Endothelial cell of umbilical vein (primary cell): ENCODE data around the gene OMD. TPM values are rescaled to one million over a fixed set of nuclear protein-coding genes. Genes with fewer than 3 reads are reported as not detected.

Source experiments
- BruUV-seq: library from RNA; stranded (reverse); fragments of 400-500 nt; replicated peaks from 2 replicates; lab custom pipeline; 2021; lab: Mats Ljungman, UMichigan
- CTCF ChIA-PET: fragments of 300-600, 350-600 bp; sonication (Branson Sonifier 250); formaldehyde crosslinking; loops from one replicate; lab custom pipeline; 2021; ENCODE audit warnings: antibody characterized with exemption, inconsistent platforms; lab: Charles Lee
- POLR2A ChIA-PET: fragments of 300-600, 350-600 bp; sonication (Branson Sonifier 250); formaldehyde crosslinking; loops from one replicate; lab custom pipeline; 2021; ENCODE audit warnings: antibody characterized with exemption, inconsistent platforms; lab: Charles Lee
- DNase-seq: peaks from one replicate; pipeline ENCODE4 v3.0.0-alpha.2; 2011; ENCODE audit warnings: low read depth, low spot score
- FAIRE-seq: peaks from 2 replicates; lab custom pipeline; 2011; peaks lifted over from hg19 to GRCh38; lab: Jason Lieb, UNC
- H2AFZ ChIP-seq: 2 replicates; pipeline ENCODE4 v1.6.0; 2012; ENCODE audit warnings: low read depth, low read length, control low read depth, inconsistent platforms
- H3K27ac ChIP-seq: 2 replicates; pipeline ENCODE4 v1.5.1; 2011; ENCODE audit warnings: low read depth, mild to moderate bottlenecking, control low read depth, low read length, moderate library complexity; ENCODE audit not compliant: insufficient read depth
- H3K27me3 ChIP-seq, 2 experiments: 2 replicates each; pipeline versions ENCODE4 v1.6.0 to v1.6.1; 2011; ENCODE audit warnings: low read length in 2 of 2, mixed read lengths in 1 of 2; ENCODE audit not compliant: control insufficient read depth in 2 of 2, insufficient read depth in 2 of 2
- H3K36me3 ChIP-seq, 2 experiments: 2 replicates in 1 of 2; 3 replicates in 1 of 2; pipeline ENCODE4 v1.5.1; 2011; ENCODE audit warnings: low read length in 2 of 2, mild to moderate bottlenecking in 1 of 2, moderate library complexity in 1 of 2; ENCODE audit not compliant: control insufficient read depth in 2 of 2, insufficient read depth in 2 of 2; ENCODE audit errors: extremely low read depth in 1 of 2
- H3K4me1 ChIP-seq: 3 replicates; pipeline ENCODE4 v1.5.1; 2011; ENCODE audit warnings: mild to moderate bottlenecking, low read length; ENCODE audit not compliant: control insufficient read depth, insufficient read depth; ENCODE audit errors: extremely low read depth
- H3K4me2 ChIP-seq: 2 replicates; pipeline ENCODE4 v1.6.1; 2011; ENCODE audit warnings: low read length, control low read depth, mixed read lengths; ENCODE audit not compliant: insufficient read depth
- H3K4me3 ChIP-seq, 3 experiments: fragments of 200-600 bp in 1 of 3; sonication (generic), shearing (Covaris generic) in 1 of 3; replicated peaks in 1 of 3; 2 replicates each; pipeline ENCODE4 v1.5.1; 2011 to 2016; ENCODE audit warnings: control low read depth in 3 of 3, low read length in 3 of 3, mild to moderate bottlenecking in 2 of 3, inconsistent platforms in 1 of 3, low read depth in 1 of 3, moderate library complexity in 1 of 3; ENCODE audit not compliant: insufficient read depth in 1 of 3
- H3K79me2 ChIP-seq: 2 replicates; pipeline ENCODE4 v1.6.0; 2012; ENCODE audit warnings: low read length, inconsistent platforms; ENCODE audit not compliant: control insufficient read depth, insufficient read depth
- H3K9ac ChIP-seq: replicated peaks from 2 replicates; pipeline ENCODE3; 2011; ENCODE audit warnings: low read length, control low read depth; ENCODE audit not compliant: insufficient read depth; ENCODE audit errors: extremely low read depth
- H3K9me1 ChIP-seq: replicated peaks from 3 replicates; pipeline ENCODE4 v1.6.0; 2011; ENCODE audit warnings: mild to moderate bottlenecking, low read length; ENCODE audit not compliant: control insufficient read depth, insufficient read depth; ENCODE audit errors: extremely low read depth
- H3K9me3 ChIP-seq: replicated peaks from 2 replicates; pipeline ENCODE4 v1.5.1; 2012; ENCODE audit warnings: low read length, inconsistent platforms; ENCODE audit not compliant: control insufficient read depth, insufficient read depth
- H4K20me1 ChIP-seq: replicated peaks from 2 replicates; pipeline ENCODE3; 2011; ENCODE audit warnings: mild to moderate bottlenecking, low read length; ENCODE audit not compliant: control insufficient read depth, insufficient read depth; ENCODE audit errors: extremely low read depth
- EZH2 ChIP-seq: IDR thresholded peaks from 2 replicates; pipeline ENCODE4 v1.6.1; 2012; ENCODE audit warnings: borderline replicate concordance, low read depth, mild to moderate bottlenecking, moderate library complexity, low read length, inconsistent platforms; ENCODE audit not compliant: severe bottlenecking
- FOS ChIP-seq: IDR thresholded peaks from 2 replicates; pipeline ENCODE4 v1.6.1; 2011; ENCODE audit warnings: mild to moderate bottlenecking, low read length, moderate library complexity, borderline replicate concordance; ENCODE audit not compliant: insufficient read depth
- GATA2 ChIP-seq: IDR thresholded peaks from 2 replicates; pipeline ENCODE4 v1.7.0; 2011; ENCODE audit warnings: low read depth, mild to moderate bottlenecking, moderate library complexity, mixed read lengths, low read length; ENCODE audit not compliant: insufficient read length, insufficient read depth
- JUN ChIP-seq: IDR thresholded peaks from 2 replicates; pipeline ENCODE4 v1.6.1; 2011; ENCODE audit warnings: borderline replicate concordance, low read depth; ENCODE audit not compliant: insufficient read length, insufficient read depth
- MYC ChIP-seq: IDR thresholded peaks from one replicate; pipeline ENCODE4 v1.6.1; 2011; ENCODE audit warnings: mild to moderate bottlenecking, low read depth, low read length
- POLR2A ChIP-seq: IDR thresholded peaks from 2 replicates; pipeline ENCODE4 v1.6.1; 2012; ENCODE audit warnings: low read depth, mild to moderate bottlenecking, control low read depth, low read length
- POLR2AphosphoS5 ChIP-seq: IDR thresholded peaks from 2 replicates; pipeline ENCODE4 v1.6.1; 2012; ENCODE audit warnings: low read depth, mild to moderate bottlenecking, control low read depth, low read length, moderate library complexity; ENCODE audit not compliant: insufficient read depth
- dilution Hi-C: fragments of 300-500 bp; cut with MboI; formaldehyde crosslinking; loops from one replicate; pipeline ENCODE4 v1.15.0; 2019; ENCODE audit warnings: low sequenced_read_pairs; ENCODE audit not compliant: extremely low pct_ligation_motif_present
- intact Hi-C: fragments of 100-400 bp; cut with micrococcal nuclease; formaldehyde crosslinking; loops from one replicate; pipeline ENCODE4 v1.10.0; 2022
- polyA plus RNA-seq, 4 experiments: library from polyadenylated mRNA; depleted of rRNA in 3 of 4; stranded (reverse) in 3 of 4; unstranded in 1 of 4; fragments of >200 nt; gene quantifications; 2 replicates each; pipeline versions ENCODE4 v1.2.1 to v1.2.3, GENCODE V29; 2011 to 2012; ENCODE audit warnings: missing spikeins in 1 of 4
- total RNA-seq: library from RNA; stranded (reverse); gene quantifications from 2 replicates; pipeline ENCODE4 v1.2.3, GENCODE V29; 2021
- TF ChIP-seq, protein P1 (sequence below), 2 donors: IDR thresholded peaks; 1 replicate in 1 of 2; 2 replicates in 1 of 2; pipeline ENCODE4 v1.5.1; 2011; ENCODE audit warnings: low read length in 2 of 2, mild to moderate bottlenecking in 2 of 2, moderate library complexity in 2 of 2, control low read depth in 1 of 2, inconsistent platforms in 1 of 2, low read depth in 1 of 2; ENCODE audit not compliant: insufficient read depth in 1 of 2; ENCODE audit errors: extremely low read depth in 1 of 2
- TF ChIP-seq, protein P2 (sequence below): IDR thresholded peaks from 2 replicates; pipeline ENCODE4 v1.6.1; 2011; ENCODE audit not compliant: insufficient read depth, insufficient read length

OMD gene
- total and polyA plus RNA-seq, 2 donors (not counting 3 experiments of a cell fraction or from before 2014, with no cell fraction given), result not detected

DNA sequence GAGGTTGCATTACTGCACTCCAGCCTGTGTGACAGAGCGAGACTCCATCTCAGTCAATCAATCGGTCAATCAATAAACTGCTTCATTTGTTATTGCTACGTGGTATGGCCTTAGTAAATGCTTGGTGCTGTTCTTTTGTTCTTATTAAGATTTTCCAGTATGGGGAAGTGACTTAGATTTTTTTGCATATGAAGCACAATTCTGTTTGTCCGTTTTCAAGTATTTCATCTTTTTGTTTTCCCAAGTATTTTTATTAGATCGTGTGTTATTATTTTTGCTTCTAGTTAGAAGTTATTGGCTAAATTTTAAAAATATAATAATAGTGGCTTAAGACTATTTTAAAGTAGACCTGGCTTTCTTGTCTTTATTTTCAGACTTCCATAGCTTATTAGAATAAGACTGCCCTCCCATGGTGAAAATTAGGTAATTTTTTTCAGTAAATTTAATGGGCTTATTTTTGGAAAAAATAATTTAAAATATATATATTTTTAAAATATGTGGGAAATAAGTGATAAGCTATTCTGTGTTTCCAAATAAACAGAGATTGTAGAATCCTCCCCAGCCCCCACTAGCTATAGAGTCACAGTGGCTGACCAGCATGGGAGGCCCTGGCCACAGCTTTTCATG, 14.7 kb upstream of the OMD start:
- CTCF ChIA-PET, result interaction anchor here (0.7 to 2.5 kb wide), 23 partner anchors 9 to 300 kb away, joined by 3 to 37 read pairs (median 3); partner anchors contain the start of genes CENPP and NOL8
- Histone ChIP-seq H3K4me3 (no peak overlapping the region), H3K36me3 (no peaks in the 10 kb centered on the region), H3K9ac (no peak overlapping the region), H4K20me1 (no peaks in the 10 kb centered on the region), H3K79me2 (no peaks in the 10 kb centered on the region), H3K9me3 (no peaks in the 10 kb centered on the region), H3K4me1 (no peaks in the 10 kb centered on the region), H3K4me2 (no peak overlapping the region), H2AFZ (no peak overlapping the region), H3K27me3 (no peaks in the 10 kb centered on the region), H3K27ac (no peak overlapping the region), H3K9me1 (no peaks in the 10 kb centered on the region)
- peak; percentile 38 for DNase-seq
- FAIRE-seq, result no peak
- dilution Hi-C loops, result no loop called here
- no peak for TF ChIP-seq EZH2
- TF ChIP-seq, protein P1, sequence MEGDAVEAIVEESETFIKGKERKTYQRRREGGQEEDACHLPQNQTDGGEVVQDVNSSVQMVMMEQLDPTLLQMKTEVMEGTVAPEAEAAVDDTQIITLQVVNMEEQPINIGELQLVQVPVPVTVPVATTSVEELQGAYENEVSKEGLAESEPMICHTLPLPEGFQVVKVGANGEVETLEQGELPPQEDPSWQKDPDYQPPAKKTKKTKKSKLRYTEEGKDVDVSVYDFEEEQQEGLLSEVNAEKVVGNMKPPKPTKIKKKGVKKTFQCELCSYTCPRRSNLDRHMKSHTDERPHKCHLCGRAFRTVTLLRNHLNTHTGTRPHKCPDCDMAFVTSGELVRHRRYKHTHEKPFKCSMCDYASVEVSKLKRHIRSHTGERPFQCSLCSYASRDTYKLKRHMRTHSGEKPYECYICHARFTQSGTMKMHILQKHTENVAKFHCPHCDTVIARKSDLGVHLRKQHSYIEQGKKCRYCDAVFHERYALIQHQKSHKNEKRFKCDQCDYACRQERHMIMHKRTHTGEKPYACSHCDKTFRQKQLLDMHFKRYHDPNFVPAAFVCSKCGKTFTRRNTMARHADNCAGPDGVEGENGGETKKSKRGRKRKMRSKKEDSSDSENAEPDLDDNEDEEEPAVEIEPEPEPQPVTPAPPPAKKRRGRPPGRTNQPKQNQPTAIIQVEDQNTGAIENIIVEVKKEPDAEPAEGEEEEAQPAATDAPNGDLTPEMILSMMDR (IDR thresholded peaks at IDR 0.05; ENCODE audit: extremely low read depth in 1 of 2, insufficient read depth in 1 of 2, low read depth in 1 of 2, low read length in 2 of 2), result no peak
- TF ChIP-seq FOS, result no peak
- no peak for TF ChIP-seq POLR2AphosphoS5
- no peak for TF ChIP-seq JUN
- no peak for TF ChIP-seq MYC
- no peak for TF ChIP-seq POLR2A
- TF ChIP-seq, protein P2, sequence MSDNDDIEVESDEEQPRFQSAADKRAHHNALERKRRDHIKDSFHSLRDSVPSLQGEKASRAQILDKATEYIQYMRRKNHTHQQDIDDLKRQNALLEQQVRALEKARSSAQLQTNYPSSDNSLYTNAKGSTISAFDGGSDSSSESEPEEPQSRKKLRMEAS, result no peak
- TF ChIP-seq GATA2, result no peak
- POLR2A ChIA-PET, result no interaction called here
- no TSS peak for BruUV-seq
- intact Hi-C loops, result loop anchor here (2.0 to 10.0 kb wide), 4 partner anchors 46 to 300 kb away; partner anchors contain the start of genes ASPN, CENPP and NOL8
